ENCODE results near the gene RSAD1.
"Not testable (repeated sequence)": the region's sequence is repeated elsewhere in the genome, so short reads cannot be mapped to it uniquely, and the experiment has no call there.

The RSAD1 gene

GRCh38 chr17:50473901-50474300 is 4.8 kb upstream of the RSAD1 start:
- no peak for DNase-seq

- no peak for DNase-seq
Observed at GRCh38 chr17:50474523-50474922, 4.1 kb upstream of the RSAD1 start.

GRCh38 chr17:50475362-50475761 is 3.3 kb upstream of the RSAD1 start:
- DNase-seq, result no peak

- not testable (repeated sequence) for DNase-seq
Observed at GRCh38 chr17:50475775-50476544, 2.7 kb upstream of the RSAD1 start.

GRCh38 chr17:50476545-50477315 is 1.9 kb upstream of the RSAD1 start:
- DNase-seq, result no peak

- no peak for DNase-seq
Observed at GRCh38 chr17:50477976-50478375, 684 bp upstream of the RSAD1 start.

- peak; percentile 51 for DNase-seq
Observed at GRCh38 chr17:50479522-50480141, 972 bp downstream of the RSAD1 start.

- DNase-seq, result no peak
Observed at GRCh38 chr17:50480142-50480764, 1.6 kb downstream of the RSAD1 start.

GRCh38 chr17:50480854-50481490 is 2.3 kb downstream of the RSAD1 start:
- DNase-seq, result no peak

GRCh38 chr17:50481648-50482047 is 3.0 kb downstream of the RSAD1 start:
- DNase-seq, result no peak

- DNase-seq, result no peak
Observed at GRCh38 chr17:50482110-50482509, 3.5 kb downstream of the RSAD1 start.

- DNase-seq, result peak; percentile 60
Observed at GRCh38 chr17:50482516-50482915, 3.9 kb downstream of the RSAD1 start.

- no peak for DNase-seq
Observed at GRCh38 chr17:50483266-50483665, 4.6 kb downstream of the RSAD1 start.

- no peak for DNase-seq
Observed at GRCh38 chr17:50484386-50485155, 5.9 kb downstream of the RSAD1 start.

GRCh38 chr17:50487213-50488096 is 8.8 kb downstream of the RSAD1 start:
- no peak for DNase-seq

- DNase-seq, result no peak
Observed at GRCh38 chr17:50488880-50489279, 10.2 kb downstream of the RSAD1 start.

- DNase-seq, result no peak
Observed at GRCh38 chr17:50491505-50491904, 12.8 kb downstream of the RSAD1 start.

GRCh38 chr17:50492214-50492613 is 13.6 kb downstream of the RSAD1 start:
- no peak for DNase-seq

GRCh38 chr17:50493744-50494143 is 15.1 kb downstream of the RSAD1 start:
- no peak for DNase-seq

- no peak for DNase-seq
Observed at GRCh38 chr17:50495217-50495823, 16.7 kb downstream of the RSAD1 start.

All from effector CD4-positive, alpha-beta T cell (primary cell).